SU-DHL-6 (cell line): ENCODE measurements around the gene STK10.

Experiments used
- H2AFZ ChIP-seq: fragments of 200-600 bp; sonication (generic); 2 replicates; pipeline ENCODE4 v1.6.1; 2014; ENCODE audit warnings: low read depth, mild to moderate bottlenecking, moderate library complexity, mixed read lengths, antibody characterized with exemption, low read length; ENCODE audit not compliant: severe bottlenecking
- H3F3A ChIP-seq: fragments of 200-600 bp; shearing (Covaris generic); 2 replicates; pipeline ENCODE4 v1.6.0; 2016; ENCODE audit warnings: antibody characterized with exemption, mild to moderate bottlenecking; ENCODE audit not compliant: insufficient read depth
- H3K27ac ChIP-seq: fragments of 200-600 bp; sonication (generic); 2 replicates; pipeline ENCODE4 v1.5.1; 2016; ENCODE audit warnings: low read depth, mild to moderate bottlenecking, low read length, moderate library complexity, mixed read lengths
- H3K27me3 ChIP-seq: fragments of 200-600 bp; sonication (generic), shearing (Covaris generic); 2 replicates; pipeline ENCODE4 v1.6.0; 2014; ENCODE audit warnings: mild to moderate bottlenecking, low read length
- H3K36me3 ChIP-seq: fragments of 200-600 bp; sonication (generic); 2 replicates; pipeline ENCODE4 v1.6.1; 2014; ENCODE audit warnings: mild to moderate bottlenecking, low read length, mixed read lengths
- H3K4me2 ChIP-seq: fragments of 300-600, 200-600 bp; shearing (Covaris generic), sonication (generic); 2 replicates; pipeline ENCODE4 v1.6.0; 2014; ENCODE audit warnings: low read length, low read depth, mild to moderate bottlenecking; ENCODE audit not compliant: poor library complexity, severe bottlenecking
- H3K4me3 ChIP-seq: fragments of 200-600 bp; sonication (generic); 2 replicates; pipeline ENCODE4 v1.5.1; 2014; ENCODE audit warnings: antibody characterized with exemption, low read length, mild to moderate bottlenecking, mixed read lengths; ENCODE audit not compliant: insufficient read depth, poor library complexity, severe bottlenecking
- H3K79me2 ChIP-seq: fragments of 200-600 bp; sonication (generic); 2 replicates; pipeline ENCODE4 v1.6.1; 2014; ENCODE audit warnings: mild to moderate bottlenecking, low read length, moderate library complexity; ENCODE audit not compliant: insufficient read depth
- H3K9ac ChIP-seq: fragments of 200-600 bp; sonication (generic); 2 replicates; pipeline ENCODE4 v1.7.0; 2014; ENCODE audit warnings: mild to moderate bottlenecking, low read length
- H3K9me2 ChIP-seq: fragments of 200-600 bp; sonication (generic); replicated peaks from 2 replicates; pipeline ENCODE4 v1.6.1; 2014; ENCODE audit warnings: low read length; ENCODE audit not compliant: insufficient read depth
- H3K9me3 ChIP-seq: fragments of 200-600 bp; sonication (generic); 2 replicates; pipeline ENCODE4 v1.6.1; 2014; ENCODE audit warnings: low read length, mixed read lengths; ENCODE audit not compliant: insufficient read depth
- H4K20me1 ChIP-seq: fragments of 200-600 bp; sonication (generic); 2 replicates; pipeline ENCODE4 v1.6.1; 2014; ENCODE audit warnings: low read depth, mild to moderate bottlenecking, antibody characterized with exemption, low read length, moderate library complexity, mixed read lengths
- CTCF ChIP-seq: fragments of 200-600 bp; sonication (generic); IDR thresholded peaks from one replicate; pipeline ENCODE4 v1.5.1; 2017; ENCODE audit warnings: antibody characterized with exemption, mild to moderate bottlenecking, low read length, moderate library complexity; ENCODE audit not compliant: insufficient read depth, poor library complexity, severe bottlenecking
- EZH2phosphoT487 ChIP-seq: fragments of 200-600 bp; sonication (generic), shearing (Covaris generic); conservative IDR thresholded peaks from 2 replicates; pipeline ENCODE4 v1.6.1; 2018; ENCODE audit warnings: mild to moderate bottlenecking, antibody characterized with exemption, low read length, moderate library complexity, mixed read lengths

Gene STK10

GRCh38 chr5:172123269-172123692 lies 64.7 kb downstream of the STK10 start:
- Histone ChIP-seq H4K20me1 (no peaks in the 10 kb centered on the region), H3K27me3 (no peaks in the 10 kb centered on the region), H3K4me2 (no peak overlapping the region), H3K9me2 (no peaks in the 10 kb centered on the region), H3K36me3 (peaks cover 8% of the 10 kb centered on the region; the same call in 1 of the 2 replicates), H3F3A (0 out of 2 replicates have a peak, but pooled peaks cover under 1% of the 10 kb centered on the region), H3K9ac (no peak overlapping the region), H3K79me2 (peaks cover 5% of the 10 kb centered on the region; the same call in 1 of the 2 replicates), H3K4me3 (no peak overlapping the region), H2AFZ (no peak overlapping the region), H3K27ac (no peak overlapping the region), H3K9me3 (no peaks in the 10 kb centered on the region)
- no peak for TF ChIP-seq EZH2phosphoT487
- no peak for TF ChIP-seq CTCF

GRCh38 chr5:172119921-172120688 lies 67.9 kb downstream of the STK10 start:
- Histone ChIP-seq H3K36me3 (peaks cover 8% of the 10 kb centered on the region; the same call in 1 of the 2 replicates), H3K9me3 (no peaks in the 10 kb centered on the region), H2AFZ (no peak overlapping the region), H3K4me2 (no peak overlapping the region), H3K27me3 (no peaks in the 10 kb centered on the region), H3K9ac (no peak overlapping the region), H3F3A (peaks cover 12% of the 10 kb centered on the region), H3K4me3 (no peak overlapping the region), H3K79me2 (peaks cover 5% of the 10 kb centered on the region; the same call in 1 of the 2 replicates), H3K27ac (no peak overlapping the region), H4K20me1 (no peaks in the 10 kb centered on the region), H3K9me2 (no peaks in the 10 kb centered on the region)
- no peak for TF ChIP-seq CTCF
- TF ChIP-seq EZH2phosphoT487: no peak

GRCh38 chr5:172118891-172119290 lies 69.1 kb downstream of the STK10 start:
- Histone ChIP-seq H3F3A (peaks cover 20% of the 10 kb centered on the region), H2AFZ (no peak overlapping the region), H3K9me2 (no peaks in the 10 kb centered on the region), H3K79me2 (peaks cover 5% of the 10 kb centered on the region; the same call in 1 of the 2 replicates), H3K4me3 (no peak overlapping the region), H3K27ac (no peak overlapping the region), H4K20me1 (no peaks in the 10 kb centered on the region), H3K9ac (no peak overlapping the region), H3K9me3 (no peaks in the 10 kb centered on the region), H3K36me3 (no peaks in the 10 kb centered on the region), H3K27me3 (no peaks in the 10 kb centered on the region), H3K4me2 (no peak overlapping the region)
- TF ChIP-seq CTCF: no peak
- no peak for TF ChIP-seq EZH2phosphoT487
